Keratinocyte (primary cell): Measurements from ENCODE around the gene ZSCAN25.

Source experiments
- EZH2 ChIP-seq: IDR thresholded peaks from one replicate; pipeline ENCODE4 v1.6.1; 2012; ENCODE audit warnings: inconsistent platforms, mild to moderate bottlenecking, low read length, moderate library complexity
- TF ChIP-seq, protein P1 (sequence below), 3 experiments: IDR thresholded peaks in 1 of 3; conservative IDR thresholded peaks in 1 of 3; optimal IDR thresholded peaks in 1 of 3; 2 replicates in 2 of 3; 3 replicates in 1 of 3; pipeline versions ENCODE3 to v1.5.1; 2011; ENCODE audit warnings: low read length in 3 of 3, mild to moderate bottlenecking in 3 of 3, moderate library complexity in 2 of 3, control low read depth in 1 of 3, inconsistent platforms in 1 of 3; ENCODE audit not compliant: insufficient read depth in 2 of 3; ENCODE audit errors: extremely low read depth in 1 of 3

DNA sequence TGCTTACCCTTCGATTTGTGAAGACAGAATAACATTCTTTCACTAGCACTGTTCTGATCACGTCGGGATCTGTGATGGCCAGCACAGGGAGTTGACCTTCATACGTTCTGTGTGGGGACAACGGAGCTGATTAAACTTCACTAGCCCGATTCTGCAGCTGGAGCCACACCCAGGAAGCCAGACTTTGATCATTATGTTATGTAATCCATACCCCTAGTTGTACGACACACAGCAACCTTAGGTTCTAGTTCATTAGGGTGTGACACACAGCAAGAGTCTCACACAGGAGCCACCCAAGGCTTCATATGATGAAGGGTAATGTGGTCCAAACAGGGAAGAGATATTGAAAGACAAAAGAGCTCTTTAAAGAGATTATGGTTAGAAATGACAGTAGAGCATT, 55.8 kb downstream of the ZSCAN25 start:
- TF ChIP-seq, protein P1, sequence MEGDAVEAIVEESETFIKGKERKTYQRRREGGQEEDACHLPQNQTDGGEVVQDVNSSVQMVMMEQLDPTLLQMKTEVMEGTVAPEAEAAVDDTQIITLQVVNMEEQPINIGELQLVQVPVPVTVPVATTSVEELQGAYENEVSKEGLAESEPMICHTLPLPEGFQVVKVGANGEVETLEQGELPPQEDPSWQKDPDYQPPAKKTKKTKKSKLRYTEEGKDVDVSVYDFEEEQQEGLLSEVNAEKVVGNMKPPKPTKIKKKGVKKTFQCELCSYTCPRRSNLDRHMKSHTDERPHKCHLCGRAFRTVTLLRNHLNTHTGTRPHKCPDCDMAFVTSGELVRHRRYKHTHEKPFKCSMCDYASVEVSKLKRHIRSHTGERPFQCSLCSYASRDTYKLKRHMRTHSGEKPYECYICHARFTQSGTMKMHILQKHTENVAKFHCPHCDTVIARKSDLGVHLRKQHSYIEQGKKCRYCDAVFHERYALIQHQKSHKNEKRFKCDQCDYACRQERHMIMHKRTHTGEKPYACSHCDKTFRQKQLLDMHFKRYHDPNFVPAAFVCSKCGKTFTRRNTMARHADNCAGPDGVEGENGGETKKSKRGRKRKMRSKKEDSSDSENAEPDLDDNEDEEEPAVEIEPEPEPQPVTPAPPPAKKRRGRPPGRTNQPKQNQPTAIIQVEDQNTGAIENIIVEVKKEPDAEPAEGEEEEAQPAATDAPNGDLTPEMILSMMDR (optimal IDR thresholded peaks at IDR 0.05 in 1 of 3, IDR thresholded peaks at IDR 0.05 in 1 of 3, conservative IDR thresholded peaks at IDR 0.05 in 1 of 3; ENCODE audit: extremely low read depth in 1 of 3, insufficient read depth in 2 of 3, low read length in 3 of 3): no peak
- no peak for TF ChIP-seq EZH2
